Measurements from ENCODE around the gene RTCA. TPM values are rescaled to one million over a fixed set of nuclear protein-coding genes. Genes with fewer than 3 reads are reported as not detected.

The RTCA gene
- total RNA-seq, 1 experiment from 2014 or later = 26.5 TPM

DNA sequence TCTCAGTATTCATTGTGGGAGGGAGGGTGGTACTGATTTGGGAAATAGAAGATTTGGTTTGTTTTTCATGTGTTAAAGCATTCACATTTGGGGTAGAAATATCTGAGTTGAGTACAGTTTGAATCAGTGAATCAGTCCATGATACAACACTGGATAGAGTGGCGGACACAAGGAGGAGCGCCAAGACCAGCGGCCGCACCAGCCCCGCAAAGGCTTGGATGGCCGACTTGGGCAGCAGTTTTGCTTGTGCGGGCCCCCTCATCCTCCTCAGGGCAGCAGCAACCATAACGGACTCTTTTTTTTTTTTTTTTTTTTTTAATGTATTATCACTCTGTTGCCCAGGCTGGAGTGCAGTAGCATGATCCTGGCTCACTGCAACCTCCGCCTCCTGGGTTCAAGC lies 66.3 kb downstream of the RTCA start:
- Histone ChIP-seq H3K4me2 (ENCODE audit: low read length) (no peak overlapping the region), H3K9me3 (ENCODE audit: control insufficient read depth in 1 of 2, insufficient read depth in 1 of 2, low read depth in 1 of 2, low read length in 2 of 2) (no peaks in the 10 kb centered on the region), H2AFZ (ENCODE audit: low read depth, low read length, poor library complexity, severe bottlenecking) (no peak overlapping the region), H3K4me3 (replicated peaks in 1 of 2; ENCODE audit: low read depth in 1 of 2, low read length in 2 of 2) (no peak overlapping the region), H4K20me1 (ENCODE audit: insufficient read depth) (no peaks in the 10 kb centered on the region), H3K9me2 (ENCODE audit: insufficient read depth) (0 out of 2 replicates have a peak, but pooled peaks cover 6% of the 10 kb centered on the region), H3K27ac (ENCODE audit: low read depth, low read length) (no peak overlapping the region), H3K36me3 (ENCODE audit: control insufficient read depth in 1 of 2, insufficient read depth in 2 of 2, low read length in 2 of 2) (no peaks in the 10 kb centered on the region), H3K79me2 (ENCODE audit: insufficient read depth, low read length) (no peaks in the 10 kb centered on the region), H3K27me3 (ENCODE audit: insufficient read depth, low read length) (no peaks in the 10 kb centered on the region), H3K9ac (ENCODE audit: low read length) (no peak overlapping the region), H3K4me1 (ENCODE audit: control insufficient read depth in 1 of 2, insufficient read depth in 2 of 2, low read length in 2 of 2) (no peaks in the 10 kb centered on the region)
- BruUV-seq (replicated peaks) = no TSS peak
- ChIA-PET RAD21 (ENCODE audit: low non-redundant PET in 1 of 2, low total read pairs in 2 of 2, uncharacterized antibody in 2 of 2, unreplicated experiment in 2 of 2) (interaction anchor here in 1 of 2 experiments (0.7 kb wide), 1 partner anchor 295 kb away, joined by 5 read pairs; a partner anchor contains a TSS), CTCF (no interaction called here), POLR2A (interaction anchor here (0.7 kb wide), 1 partner anchor 45 kb away, joined by 3 read pairs; no protein-coding TSS in a partner anchor)
- TF ChIP-seq POLR2AphosphoS5 (IDR thresholded peaks at IDR 0.05; ENCODE audit: low read depth, low read length) = no peak
- no peak for TF ChIP-seq ZFX (IDR thresholded peaks at IDR 0.05)
- TF ChIP-seq EZH2phosphoT487 (IDR thresholded peaks at IDR 0.05; ENCODE audit: borderline replicate concordance) = no peak
- no peak for TF ChIP-seq EZH2 (IDR thresholded peaks at IDR 0.05)
- no peak for TF ChIP-seq ZNF274 (IDR thresholded peaks at IDR 0.05; ENCODE audit: low read depth, low read length)
- TF ChIP-seq POLR2A (IDR thresholded peaks at IDR 0.05; ENCODE audit: borderline replicate concordance, extremely low read depth, insufficient read depth, insufficient read length) = no peak
- no peak for TF ChIP-seq YY1 (IDR thresholded peaks at IDR 0.05; ENCODE audit: extremely low read depth, insufficient replicate concordance, low read depth, low read length)
- TF ChIP-seq SRF (IDR thresholded peaks at IDR 0.05; ENCODE audit: low read depth) = no peak
- no peak for TF ChIP-seq CEBPB (IDR thresholded peaks at IDR 0.05; ENCODE audit: low read depth)
- TF ChIP-seq SP1 (IDR thresholded peaks at IDR 0.05; ENCODE audit: low read depth) = no peak
- TF ChIP-seq, protein P1, sequence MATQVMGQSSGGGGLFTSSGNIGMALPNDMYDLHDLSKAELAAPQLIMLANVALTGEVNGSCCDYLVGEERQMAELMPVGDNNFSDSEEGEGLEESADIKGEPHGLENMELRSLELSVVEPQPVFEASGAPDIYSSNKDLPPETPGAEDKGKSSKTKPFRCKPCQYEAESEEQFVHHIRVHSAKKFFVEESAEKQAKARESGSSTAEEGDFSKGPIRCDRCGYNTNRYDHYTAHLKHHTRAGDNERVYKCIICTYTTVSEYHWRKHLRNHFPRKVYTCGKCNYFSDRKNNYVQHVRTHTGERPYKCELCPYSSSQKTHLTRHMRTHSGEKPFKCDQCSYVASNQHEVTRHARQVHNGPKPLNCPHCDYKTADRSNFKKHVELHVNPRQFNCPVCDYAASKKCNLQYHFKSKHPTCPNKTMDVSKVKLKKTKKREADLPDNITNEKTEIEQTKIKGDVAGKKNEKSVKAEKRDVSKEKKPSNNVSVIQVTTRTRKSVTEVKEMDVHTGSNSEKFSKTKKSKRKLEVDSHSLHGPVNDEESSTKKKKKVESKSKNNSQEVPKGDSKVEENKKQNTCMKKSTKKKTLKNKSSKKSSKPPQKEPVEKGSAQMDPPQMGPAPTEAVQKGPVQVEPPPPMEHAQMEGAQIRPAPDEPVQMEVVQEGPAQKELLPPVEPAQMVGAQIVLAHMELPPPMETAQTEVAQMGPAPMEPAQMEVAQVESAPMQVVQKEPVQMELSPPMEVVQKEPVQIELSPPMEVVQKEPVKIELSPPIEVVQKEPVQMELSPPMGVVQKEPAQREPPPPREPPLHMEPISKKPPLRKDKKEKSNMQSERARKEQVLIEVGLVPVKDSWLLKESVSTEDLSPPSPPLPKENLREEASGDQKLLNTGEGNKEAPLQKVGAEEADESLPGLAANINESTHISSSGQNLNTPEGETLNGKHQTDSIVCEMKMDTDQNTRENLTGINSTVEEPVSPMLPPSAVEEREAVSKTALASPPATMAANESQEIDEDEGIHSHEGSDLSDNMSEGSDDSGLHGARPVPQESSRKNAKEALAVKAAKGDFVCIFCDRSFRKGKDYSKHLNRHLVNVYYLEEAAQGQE (IDR thresholded peaks at IDR 0.05; ENCODE audit: low read depth) = no peak
- no peak for TF ChIP-seq JUND (IDR thresholded peaks at IDR 0.05)
- TF ChIP-seq EGR1 (IDR thresholded peaks at IDR 0.05; ENCODE audit: low read depth) = no peak
- no peak for TF ChIP-seq SIN3A (IDR thresholded peaks at IDR 0.05; ENCODE audit: low read depth)
- no peak for TF ChIP-seq FOSL1 (IDR thresholded peaks at IDR 0.05; ENCODE audit: low read depth)
- TF ChIP-seq ZBTB33 (IDR thresholded peaks at IDR 0.05; ENCODE audit: extremely low read depth, insufficient replicate concordance, low read length) = no peak
- DNase-seq (ENCODE audit: low read depth, low spot score) = no peak
- intact Hi-C loops (cut with micrococcal nuclease) = no loop called here
- no peak for ATAC-seq
